ENCODE measurements around the gene PIEZO2.
A peak's percentile ranks its signal among the peaks of the same experiment; 100 is the strongest.

The PIEZO2 gene

DNA sequence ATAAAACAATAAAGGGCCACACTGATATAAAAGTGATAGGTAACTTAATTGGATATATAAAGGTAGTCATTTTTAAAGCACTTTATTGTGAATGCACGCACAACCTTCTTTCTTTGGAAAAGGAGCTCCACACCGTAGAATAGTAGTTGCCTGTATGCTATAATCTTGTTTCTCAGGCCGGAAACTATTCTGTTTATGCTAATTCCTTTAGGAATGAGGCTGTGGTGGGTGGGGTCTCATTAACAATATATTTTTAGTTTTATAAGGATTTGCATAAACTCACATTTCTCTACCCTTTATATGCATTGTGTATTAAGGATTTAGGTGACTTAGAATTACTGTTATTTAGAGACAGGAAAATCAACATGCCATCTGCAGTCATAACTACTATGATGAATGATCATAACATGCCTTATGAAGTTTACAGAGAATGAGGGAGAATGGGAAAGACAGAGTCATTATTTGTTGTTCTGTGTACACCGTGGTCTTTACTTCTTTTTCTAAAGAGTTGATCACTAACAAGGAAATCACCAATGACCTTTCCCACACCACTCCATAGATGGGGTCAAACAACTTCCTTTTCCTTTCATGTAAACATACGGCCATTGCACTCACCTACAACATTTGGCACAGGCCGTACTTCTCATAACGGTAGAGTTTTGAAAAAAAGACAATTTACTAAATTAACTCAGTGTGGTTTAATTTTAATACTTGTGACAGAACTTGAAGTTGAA is 84.5 kb downstream of the PIEZO2 start:
- no peak for DNase-seq (ENCODE audit: low read depth)

DNA sequence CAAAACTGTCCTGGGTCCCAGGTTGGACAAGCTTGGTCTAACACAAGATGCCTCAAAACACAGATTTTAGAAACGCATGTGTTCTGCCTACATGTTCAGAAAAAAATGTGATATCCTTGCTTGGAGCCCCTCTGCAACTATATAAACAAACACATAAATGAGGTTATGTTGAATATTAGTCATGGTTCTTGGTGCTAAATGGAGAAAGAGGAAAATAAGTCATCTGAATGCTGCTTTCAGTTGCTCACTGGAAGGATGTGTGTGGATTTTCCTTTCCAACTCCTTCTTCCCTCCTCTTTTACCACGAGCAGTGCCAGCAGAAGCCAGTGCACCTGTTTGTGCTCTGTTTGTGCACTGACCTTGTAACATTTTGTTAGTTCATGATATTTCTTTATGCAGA is 85.3 kb downstream of the PIEZO2 start:
- no peak for DNase-seq (ENCODE audit: low read depth)

DNA sequence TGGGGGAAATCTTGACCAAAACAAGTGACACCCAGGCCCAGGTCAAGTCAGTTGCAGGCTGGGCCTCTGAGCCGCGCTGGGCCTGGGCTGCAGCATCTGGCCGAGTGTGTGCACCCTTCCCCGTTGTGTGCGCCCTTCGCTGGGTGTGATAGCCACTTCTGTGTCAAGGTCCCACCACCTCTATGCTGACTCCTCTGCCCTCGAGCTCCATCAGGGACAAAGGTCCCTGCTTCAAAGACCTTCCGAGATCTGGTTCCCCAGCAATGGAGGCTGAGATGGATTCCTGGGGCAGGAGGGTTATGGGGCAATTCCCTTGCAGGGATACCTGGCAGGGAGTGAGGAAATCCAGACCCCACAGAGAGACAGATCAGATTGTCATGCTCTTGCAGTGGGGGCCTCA is 93.6 kb downstream of the PIEZO2 start:
- DNase-seq (ENCODE audit: low read depth), result no peak

DNA sequence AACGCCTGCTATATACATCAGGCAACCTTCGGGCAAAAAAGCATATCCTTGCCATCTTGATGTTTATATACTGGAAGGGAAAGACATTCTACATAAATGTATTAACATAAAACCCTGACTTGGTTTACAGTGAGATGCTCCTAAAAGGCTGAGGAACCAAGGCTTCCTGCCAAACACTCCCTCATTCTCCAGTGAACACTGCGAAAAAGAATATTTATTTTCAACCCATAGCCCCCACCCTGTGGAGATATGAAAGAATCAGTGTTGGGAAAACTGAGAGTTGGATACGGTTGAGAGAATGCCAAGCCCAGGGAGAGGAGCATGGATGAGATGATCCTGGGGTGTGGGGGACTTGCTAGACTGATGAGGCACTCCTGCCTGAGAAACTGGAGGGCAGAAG is 94.9 kb downstream of the PIEZO2 start:
- no peak for DNase-seq (ENCODE audit: low read depth)

DNA sequence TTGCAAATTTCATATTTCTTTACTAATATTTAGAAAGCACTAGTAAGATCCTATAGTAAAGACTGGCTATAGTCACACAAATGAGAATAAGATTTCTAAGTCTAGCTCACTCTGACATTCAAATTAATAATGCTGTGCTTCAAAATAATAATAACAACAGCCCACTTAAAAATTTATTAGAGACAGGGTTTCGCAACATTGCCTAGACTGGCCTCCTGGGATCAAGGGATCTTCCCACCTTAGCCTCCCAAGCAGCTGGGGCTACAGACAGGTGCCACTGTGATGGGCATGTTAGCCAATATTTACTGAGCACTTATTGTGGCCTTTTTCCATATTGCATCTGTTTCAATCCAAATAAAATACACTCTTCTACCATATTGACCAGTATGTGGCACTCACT is 96.1 kb downstream of the PIEZO2 start:
- DNase-seq (ENCODE audit: low read depth), result no peak

DNA sequence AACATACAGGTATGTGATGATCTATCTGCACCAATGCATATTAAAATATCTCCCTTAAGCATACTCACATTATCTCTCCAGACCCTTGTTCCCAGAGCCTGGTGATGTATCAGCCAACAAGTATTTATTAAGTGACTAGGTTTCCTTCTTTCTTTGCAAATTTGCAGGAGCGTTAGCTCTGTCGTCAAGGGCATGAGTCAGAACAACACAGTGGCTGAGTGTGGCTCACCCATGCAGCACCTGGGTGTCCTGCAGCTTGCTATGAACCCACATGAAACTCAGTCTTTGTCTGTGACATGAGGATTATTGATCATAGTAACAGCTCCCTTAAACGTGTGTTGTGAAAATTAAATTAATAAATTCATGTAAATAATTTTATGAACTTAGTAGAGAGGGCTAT is 96.6 kb downstream of the PIEZO2 start:
- no peak for DNase-seq (ENCODE audit: low read depth)

DNA sequence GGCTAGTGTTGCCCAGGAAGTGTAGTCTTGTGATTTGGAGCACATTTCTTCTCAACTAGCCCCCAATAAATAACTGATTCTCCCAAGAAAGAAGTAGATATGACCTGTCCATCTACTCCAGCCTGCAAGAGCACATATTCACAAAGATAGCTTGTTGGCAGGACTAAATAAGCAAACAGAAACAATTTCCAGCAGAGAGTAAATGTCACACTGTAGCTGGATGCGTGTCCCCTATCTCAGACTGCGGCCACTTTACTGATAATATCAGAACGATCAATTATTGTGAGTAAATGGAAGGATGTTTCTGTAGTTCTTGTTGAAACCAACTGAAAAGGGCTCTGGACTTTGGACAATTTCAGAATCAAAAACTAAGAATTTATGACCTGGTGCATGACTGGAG is 97.9 kb downstream of the PIEZO2 start:
- DNase-seq (ENCODE audit: low read depth), result no peak

DNA sequence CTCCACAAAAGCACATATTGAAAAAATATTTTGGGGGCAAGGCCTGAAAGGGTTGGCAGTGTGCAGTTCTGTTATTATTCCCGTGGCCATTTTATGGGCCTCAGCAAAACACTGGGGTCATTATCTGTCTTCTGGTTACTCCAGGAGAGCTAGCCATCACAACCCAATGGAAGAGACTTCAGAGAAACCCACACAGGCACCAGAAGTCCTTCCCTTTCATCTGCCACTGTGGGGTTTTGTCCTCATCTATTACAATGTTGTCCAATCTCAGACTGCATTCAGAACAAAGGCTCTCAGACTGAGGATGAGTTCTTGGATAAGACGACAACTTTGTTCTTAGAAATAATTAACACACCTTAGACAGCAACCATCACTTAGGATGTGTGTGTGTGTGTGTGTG is 98.4 kb downstream of the PIEZO2 start:
- DNase-seq (ENCODE audit: low read depth), result no peak

DNA sequence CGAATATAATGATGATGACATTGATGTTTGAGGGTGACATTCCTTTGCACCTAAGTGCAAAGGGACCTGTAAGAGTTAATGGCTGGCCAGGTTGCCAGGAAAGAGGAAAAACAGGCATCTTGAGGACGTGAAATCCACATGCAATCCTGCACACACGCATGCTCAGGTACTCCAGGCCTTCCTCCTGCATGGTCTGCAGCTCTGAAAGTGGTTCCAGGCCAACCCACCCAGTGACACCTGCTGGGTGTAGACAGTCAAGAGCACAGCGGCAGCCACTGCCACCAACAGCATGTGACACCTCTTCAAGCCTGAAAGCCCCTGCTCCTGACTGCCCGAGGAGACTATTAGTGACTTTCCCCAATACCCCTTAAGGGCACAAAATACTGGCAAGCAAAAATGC is 101.6 kb downstream of the PIEZO2 start:
- no peak for DNase-seq (ENCODE audit: low read depth)

DNA sequence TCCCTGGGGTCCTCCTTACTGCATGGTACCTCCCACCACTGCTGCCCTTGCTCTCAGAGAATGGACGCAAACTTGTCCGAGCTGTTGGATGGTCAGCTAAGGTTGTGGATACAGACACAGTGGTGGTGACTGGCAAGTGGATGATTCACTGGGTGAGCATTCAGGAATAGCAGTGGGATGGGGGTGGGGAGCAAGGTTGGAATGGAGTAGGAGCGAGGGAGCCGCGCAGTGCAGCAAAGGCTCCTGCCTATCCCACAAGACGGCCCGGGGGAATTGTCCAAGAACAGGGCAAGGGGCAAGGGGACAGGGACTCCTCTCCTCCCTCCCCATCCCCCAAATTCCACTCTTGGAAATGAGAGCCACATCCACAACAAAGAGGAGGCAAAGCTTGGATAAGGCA is 102.2 kb downstream of the PIEZO2 start:
- no peak for DNase-seq (ENCODE audit: low read depth)

DNA sequence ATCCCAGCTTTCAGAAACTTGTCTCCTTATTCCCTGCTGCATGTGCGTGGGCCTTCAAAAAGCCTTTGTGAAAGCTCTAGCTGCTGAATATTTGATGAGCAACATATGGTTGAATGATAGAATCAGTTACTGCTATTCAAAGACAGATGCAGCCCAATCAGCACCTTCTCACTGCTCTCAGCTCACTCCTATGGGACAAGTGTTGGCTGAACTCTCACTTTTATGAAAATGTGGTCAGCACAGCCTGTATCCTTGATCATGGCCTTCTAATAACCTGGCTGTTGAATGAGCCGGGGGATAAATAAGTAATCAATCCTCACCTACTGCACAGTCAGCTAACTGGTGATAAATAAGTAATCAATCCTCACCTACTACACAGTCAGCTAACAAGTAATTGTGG is 103.2 kb downstream of the PIEZO2 start:
- no peak for DNase-seq (ENCODE audit: low read depth)

DNA sequence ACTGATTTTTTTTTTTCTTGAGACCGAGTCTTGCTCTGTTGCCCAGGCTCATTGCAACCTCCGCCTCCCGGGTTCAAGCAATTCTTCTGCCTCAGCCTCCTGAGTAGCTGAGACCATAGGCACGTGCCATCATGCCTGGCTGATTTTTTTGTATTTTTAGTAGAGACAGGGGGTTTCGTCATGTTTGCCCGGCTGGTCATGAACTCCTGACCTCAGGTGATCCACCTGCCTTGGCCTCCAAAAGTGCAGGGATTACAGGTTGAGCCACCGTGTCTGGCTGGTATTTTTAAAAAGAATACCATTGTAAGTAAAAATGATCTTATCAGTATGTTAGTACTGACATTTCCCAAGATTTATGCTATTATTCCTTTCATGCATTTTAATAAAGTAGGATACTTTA is 105.7 kb downstream of the PIEZO2 start:
- no peak for DNase-seq (ENCODE audit: low read depth)

DNA sequence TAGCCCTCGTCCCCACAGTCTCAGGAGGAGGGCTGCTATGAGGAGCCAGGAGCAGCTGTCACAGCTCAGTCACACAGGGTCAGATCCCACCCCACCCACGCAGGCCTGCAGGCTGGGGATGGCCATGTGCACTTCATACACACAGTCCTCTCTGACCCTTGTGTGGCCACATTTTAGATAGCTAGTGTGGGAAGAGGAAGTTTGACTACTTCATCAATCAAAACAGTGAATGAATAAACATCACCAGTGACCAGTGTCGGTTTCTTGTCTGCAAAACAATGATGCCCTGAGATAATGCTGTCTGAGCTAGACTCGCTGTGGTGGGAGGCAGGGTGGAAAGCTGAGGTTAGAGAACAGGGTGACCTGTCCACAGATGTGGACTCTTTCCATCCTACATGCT is 107.1 kb downstream of the PIEZO2 start:
- no peak for DNase-seq (ENCODE audit: low read depth)

DNA sequence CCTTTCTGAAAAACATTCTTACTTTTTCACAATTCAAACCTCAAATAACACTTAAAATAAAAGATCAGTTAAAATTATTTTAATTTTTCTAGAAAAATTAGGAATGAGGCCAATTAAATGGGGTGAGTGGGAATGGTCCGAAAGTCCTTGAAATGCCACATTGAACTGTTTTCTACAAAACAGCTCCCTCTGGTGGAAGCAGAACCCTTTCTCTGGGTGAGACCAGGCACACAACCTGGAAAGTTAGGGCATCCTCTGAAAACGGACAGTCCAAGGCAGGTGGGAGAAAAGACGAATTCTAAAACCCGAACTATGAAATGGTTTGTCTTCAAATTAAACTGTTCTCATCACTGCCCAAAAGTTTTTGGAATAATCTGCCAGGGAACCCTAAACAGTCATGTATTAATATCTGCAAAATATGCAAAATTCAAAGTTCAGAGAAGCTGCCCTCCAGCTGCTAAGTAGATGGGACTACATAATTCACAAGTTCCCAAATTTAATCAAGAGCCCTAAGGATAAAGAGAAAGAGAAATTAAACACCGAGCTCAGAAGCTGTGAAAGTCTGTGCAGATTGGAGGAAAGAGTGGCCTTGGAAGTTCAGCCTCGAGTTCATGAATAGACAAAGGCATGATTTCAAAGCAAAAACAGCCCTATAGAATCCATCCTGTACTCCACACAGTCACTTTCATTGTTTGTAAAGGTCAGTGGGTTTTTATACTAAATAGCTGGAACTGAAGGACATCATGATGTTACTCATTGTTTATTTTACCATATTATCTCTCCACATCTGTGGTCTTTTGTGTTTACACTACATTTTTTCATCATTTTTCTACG is 108.3 kb downstream of the PIEZO2 start:
- DNase-seq (ENCODE audit: low read depth), result peak; percentile 28

DNA sequence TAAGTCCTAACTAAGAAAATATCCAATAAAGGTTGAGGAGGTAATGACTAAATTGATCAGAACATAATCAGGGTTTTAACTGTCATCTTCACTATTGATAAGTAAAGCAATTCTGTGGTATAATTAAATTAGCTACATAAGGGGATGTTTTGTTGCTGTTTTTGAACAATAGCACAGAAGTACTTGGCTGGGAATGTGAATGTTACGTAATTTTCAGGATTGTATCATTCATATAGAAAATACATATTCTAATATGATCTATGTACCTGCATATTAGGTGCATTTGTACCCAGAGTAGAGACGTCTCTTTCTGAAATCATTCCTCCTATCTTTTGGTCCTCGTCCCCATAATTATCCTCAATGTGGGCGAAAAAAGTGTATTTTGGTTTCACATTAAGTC is 109.0 kb downstream of the PIEZO2 start:
- no peak for DNase-seq (ENCODE audit: low read depth)

DNA sequence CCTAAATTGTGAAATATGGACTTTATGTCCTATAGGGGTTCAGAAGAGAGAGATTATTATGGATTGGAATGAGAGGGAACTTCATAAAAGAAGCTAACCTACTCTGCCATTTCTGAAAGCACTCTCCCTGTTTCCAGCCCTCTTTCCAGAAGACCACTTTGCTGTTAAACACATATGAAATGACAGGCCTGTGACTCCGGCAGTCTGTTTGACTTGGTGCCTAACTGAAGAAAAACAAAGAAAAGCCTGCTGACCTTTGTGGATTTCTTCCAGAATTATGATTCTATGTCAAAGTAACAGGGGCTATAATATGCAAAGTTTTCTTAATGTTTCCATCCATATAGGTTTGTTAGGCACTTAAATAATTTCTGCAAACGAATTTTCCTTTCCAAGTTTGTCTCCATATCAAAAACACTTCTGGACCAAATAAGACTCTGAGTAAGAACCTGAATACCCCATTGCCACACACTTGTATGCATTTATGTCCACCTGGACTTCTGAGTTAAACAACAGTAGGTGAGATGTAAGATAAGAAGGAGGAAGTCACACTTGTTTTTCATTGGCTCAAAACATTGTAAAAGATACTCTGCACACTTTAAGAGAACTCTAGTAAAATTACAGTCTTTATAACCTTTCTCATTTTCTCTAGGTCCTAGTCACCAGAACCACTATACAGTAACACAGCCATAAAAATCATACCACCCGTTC is 111.7 kb downstream of the PIEZO2 start:
- DNase-seq (ENCODE audit: low read depth), result no peak

DNA sequence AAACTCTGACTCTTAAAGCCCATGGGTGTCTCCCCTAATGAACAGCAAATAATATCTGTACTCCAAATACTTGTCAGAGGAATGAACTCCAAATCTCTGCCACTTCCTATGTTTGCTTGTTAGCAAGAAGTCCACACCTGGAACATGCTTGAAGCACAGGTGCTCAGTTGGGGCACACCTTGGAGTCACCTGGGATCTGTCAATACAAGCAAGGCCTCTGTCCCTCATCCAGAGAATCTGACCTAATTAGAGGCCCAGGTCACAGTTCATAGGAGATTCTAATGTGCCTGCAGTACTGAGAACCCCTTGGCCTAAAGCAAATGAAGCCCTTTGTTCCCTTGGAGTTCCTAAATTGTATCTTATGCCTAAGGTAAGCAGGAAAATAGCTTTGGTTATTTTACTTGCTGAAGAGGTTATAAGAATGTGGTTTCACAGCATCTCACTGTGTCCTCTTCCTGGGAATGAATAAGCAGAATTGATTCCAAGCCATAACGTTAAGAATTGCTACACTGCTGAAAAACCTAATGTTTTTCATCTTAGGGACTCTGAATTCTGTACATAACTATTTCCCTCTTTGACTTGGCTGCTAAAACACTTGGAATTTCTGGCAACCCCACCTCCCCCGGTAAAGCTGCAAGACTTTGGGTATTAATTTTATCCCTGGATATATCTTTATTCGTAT is 113.4 kb downstream of the PIEZO2 start:
- DNase-seq (ENCODE audit: low read depth), result no peak

DNA sequence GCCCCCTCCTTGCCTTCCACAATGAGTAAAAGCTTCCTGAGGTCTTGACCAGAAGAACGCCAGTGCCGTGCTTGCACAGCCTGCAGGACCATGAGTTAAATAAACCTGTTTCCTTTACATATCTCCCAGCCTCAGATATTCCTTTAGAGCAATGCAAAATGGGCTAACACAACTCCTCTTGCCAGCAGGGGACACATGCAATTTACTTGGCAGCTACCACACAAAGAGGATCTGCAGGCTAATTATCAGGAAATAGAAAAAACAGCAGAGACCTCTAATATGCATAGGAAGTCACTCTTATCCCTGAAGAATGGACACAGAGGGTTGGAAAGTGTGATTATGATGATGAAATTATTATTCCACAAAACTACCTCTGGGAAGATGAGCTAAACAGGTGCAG is 114.0 kb downstream of the PIEZO2 start:
- no peak for DNase-seq (ENCODE audit: low read depth)

DNA sequence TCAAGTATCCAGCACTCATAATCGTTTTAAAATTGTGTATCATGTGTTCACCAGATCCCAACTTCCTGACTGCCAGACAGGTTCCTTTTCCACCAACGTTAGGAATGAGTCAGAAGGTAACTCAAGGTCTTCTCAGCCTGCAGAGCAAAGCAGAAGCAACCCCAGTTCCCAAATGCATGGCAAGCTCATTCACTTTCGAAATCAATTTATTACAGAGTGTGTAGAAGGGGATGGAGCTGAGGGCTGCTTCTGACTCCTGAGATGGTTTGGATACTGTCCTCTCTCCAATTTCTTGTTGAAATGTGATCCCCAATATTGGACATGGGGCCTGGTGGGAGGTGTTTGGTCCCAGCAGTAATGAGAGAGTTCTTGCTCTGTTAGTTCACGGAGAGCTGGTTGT is 114.5 kb downstream of the PIEZO2 start:
- peak; percentile 4 for DNase-seq (ENCODE audit: low read depth)

DNA sequence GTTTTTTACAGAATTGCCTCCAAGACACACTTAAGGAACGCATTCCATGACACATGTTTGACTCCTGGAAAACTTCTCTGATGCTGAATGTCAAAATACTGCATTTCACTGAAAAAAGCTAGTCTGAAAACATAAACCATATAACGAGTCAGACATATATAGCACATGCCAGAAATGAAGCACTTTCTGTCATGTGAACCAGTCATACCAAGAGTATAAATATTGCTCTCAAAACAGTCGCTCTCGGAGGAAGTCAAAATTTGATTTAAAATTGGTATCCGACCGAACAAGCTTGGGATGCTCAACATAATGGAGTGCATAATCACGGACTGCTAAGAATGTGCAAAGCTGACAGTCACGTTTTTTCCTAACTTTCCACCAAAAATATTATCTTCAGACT is 115.9 kb downstream of the PIEZO2 start:
- DNase-seq (ENCODE audit: low read depth), result no peak

DNA sequence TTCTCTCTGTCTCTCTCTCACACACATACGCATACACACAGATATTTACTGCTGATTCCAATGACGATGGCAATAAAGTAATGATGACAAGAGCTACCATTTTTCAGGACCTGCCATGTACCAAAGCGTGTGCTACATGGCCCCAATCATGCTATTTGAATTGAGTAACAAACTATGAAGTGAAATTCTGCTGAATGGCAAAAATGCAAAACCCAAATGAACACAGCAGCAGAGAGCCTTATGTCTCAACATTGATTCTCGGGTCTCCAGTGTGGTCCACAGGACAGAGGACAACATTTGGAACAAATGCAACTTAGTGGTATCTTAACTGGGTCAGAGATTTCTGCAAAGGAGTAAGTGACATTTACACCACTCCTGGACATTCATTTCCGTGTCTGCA is 117.4 kb downstream of the PIEZO2 start:
- DNase-seq (ENCODE audit: low read depth), result no peak

DNA sequence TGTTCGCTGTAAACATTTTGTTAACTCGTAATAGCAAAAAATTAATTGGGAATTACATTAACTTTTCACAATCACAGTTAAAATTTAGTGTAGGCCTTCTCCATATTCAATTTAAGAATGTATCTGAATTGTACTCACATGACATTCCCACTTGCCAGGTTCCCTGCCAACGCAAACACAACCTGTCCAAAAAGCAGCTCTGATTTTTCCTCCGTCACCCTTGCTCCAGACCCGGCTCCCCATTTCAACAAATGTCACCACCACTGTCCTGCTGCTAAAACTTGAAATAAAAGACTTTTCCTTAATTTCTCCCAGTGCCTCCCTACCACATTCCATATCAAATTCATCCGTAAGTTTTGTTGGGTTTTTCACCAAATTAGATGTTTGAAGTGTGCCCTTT is 120.3 kb downstream of the PIEZO2 start:
- no peak for DNase-seq (ENCODE audit: low read depth)

DNA sequence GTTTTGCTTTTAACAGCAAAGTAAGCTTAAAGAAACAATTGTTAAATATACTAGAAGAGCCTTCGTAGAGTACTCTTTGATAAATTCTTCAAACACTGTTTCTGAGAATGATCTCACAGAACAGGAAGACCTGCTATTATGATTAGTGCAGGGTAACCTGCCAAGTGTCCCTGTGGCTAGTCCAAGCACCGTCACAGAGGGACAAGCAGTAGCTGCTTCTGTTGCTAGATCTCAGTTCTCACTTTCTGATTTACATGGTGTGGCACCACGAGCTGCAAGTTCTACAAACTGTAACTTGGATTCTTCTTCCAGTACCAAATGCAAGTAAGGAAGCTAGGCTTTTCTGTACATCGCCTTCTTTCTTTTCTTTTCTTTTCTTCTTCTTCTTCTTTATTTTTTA is 121.5 kb downstream of the PIEZO2 start:
- no peak for DNase-seq (ENCODE audit: low read depth)

Measured in stromal cell of bone marrow (primary cell).